ENCODE data around the gene SYDE1.

Gene SYDE1

DNA sequence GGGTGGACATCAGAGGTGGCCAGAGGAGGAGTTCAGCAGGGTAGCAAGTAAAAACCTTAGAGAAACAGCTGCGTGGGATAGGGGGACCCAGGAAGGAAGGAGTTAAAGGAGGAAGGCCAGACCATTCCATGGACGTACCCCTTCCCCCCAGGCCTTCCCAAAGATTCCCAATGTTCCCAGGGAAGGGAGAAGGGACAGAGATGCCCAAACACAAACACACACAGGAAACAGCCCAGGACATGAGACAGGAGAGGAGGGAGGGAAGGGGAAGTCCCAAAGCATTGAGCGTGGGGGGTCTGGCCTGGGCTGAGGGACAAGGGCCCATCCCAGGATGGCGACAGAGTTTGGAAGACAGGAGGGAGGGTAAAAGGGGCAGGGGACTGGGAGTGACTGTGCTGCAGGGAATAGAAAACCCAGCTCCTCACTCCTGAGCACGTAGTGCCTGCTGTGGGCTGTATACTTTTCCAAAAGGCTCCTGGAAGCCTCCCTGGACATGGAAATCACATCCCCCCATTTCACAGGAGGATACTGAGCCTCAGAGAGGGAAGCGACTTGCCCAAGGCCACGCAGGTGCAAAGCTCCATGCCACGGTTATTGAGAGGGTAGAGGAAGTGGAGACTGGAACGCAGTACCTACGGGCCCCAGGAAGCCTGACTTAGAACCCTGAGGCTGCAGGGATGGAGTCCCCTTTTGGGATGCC is 1.1 kb downstream of the SYDE1 start:
- no peak for DNase-seq (ENCODE audit: low spot score)

DNA sequence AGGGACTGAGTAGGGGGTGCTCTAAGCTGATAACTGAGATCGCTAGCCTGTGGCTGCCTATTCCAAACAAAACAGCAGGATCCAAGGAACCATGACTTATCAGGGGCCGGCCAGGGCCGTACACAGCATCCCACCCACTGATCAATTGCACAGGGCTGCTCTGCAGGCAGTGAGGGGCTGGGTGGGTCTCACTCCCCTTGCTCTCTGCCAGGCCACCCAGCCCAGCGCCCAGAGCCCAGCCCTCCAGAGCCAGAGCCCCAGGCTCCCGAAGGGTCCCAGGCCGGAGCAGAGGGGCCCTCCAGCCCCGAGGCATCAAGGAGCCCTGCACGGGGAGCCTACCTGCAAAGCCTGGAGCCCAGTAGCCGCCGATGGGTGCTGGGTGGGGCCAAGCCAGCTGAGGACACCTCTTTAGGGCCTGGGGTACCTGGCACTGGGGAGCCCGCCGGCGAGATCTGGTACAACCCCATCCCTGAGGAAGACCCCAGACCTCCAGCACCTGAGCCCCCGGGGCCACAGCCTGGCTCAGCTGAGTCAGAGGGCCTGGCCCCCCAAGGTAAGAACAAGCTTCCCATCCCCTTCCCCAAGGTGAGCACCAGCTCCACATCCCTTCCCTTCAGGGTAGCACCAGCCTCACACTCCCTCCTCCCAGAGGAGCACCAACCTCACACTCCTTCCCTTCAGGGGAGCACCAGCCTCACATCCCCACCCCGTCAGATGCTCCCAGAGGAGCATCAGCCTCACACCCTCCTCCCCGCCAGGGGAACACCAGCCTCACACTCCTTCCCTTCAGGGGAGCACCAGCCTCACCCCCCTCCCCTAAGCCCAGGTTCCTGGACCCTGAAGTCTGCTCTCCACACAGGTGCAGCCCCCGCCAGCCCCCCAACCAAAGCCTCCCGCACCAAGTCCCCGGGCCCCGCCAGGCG is 1.9 kb downstream of the SYDE1 start:
- no peak for DNase-seq (ENCODE audit: low spot score)

DNA sequence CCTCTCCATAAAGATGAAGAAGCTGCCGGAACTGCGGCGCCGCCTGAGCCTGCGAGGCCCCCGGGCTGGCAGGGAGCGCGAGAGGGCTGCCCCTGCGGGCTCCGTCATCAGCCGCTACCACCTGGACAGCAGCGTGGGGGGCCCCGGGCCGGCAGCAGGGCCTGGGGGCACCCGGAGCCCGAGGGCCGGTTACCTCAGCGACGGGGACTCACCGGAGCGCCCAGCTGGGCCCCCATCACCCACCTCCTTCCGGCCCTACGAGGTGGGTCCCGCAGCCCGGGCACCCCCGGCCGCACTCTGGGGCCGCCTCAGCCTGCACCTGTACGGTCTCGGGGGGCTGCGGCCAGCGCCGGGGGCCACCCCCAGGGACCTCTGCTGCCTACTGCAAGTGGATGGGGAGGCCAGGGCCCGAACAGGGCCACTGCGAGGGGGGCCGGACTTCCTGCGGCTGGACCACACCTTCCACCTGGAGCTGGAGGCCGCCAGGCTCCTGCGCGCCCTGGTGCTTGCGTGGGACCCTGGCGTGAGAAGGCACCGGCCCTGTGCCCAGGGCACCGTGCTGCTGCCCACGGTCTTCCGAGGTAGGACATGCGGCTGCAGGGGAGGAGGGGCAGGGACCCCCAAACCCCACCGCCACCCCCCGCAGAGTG is 2.7 kb downstream of the SYDE1 start:
- DNase-seq (ENCODE audit: low spot score) = no peak

DNA sequence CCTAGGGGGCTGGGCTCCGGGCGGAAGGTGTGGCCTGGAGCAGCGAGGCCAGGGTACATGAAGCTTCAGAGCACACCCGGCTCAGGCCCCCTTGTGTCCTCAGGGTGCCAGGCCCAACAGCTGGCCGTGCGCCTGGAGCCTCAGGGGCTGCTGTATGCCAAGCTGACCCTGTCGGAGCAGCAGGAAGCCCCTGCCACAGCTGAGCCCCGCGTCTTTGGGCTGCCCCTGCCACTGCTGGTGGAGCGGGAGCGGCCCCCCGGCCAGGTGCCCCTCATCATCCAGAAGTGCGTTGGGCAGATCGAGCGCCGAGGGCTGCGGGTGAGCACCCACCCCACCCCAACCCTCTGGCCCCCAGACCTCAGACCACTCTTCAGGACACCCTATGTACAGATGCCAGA is 3.2 kb downstream of the SYDE1 start:
- DNase-seq (ENCODE audit: low spot score) = no peak

DNA sequence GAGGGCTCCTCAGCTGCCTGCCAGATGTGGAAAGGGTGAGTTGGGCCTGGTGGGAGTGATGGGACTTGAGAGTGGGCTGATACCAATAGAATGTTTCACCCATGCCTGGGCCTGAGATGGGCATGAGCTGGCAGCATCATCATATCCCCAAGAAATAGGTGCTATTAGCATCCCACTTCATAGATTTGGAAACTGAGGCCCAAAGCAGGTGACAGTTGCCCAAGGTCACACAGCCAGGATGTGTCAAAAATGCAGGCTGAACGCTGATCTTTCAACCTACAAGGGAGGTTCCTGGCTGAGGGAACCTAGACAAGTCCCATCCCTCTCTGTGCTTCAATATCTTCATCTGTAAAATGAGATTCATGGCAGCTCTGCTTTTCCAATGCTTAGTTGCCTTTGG is 4.6 kb downstream of the SYDE1 start:
- no peak for DNase-seq (ENCODE audit: low spot score)

DNA sequence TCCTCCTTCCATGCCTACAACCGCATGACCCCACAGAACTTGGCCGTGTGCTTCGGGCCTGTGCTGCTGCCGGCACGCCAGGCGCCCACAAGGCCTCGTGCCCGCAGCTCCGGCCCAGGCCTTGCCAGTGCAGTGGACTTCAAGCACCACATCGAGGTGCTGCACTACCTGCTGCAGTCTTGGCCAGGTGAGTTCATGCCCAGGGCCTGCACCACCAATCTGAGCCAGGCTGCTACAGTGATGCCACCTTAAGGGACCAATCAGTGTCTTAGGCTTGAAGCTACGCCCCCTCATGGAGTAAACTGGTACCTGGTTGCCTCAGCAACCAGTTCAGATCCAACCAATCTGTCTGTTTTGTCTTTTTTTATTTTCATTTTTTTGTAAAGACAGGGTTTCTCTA is 5.2 kb downstream of the SYDE1 start:
- DNase-seq (ENCODE audit: low spot score) = no peak

DNA sequence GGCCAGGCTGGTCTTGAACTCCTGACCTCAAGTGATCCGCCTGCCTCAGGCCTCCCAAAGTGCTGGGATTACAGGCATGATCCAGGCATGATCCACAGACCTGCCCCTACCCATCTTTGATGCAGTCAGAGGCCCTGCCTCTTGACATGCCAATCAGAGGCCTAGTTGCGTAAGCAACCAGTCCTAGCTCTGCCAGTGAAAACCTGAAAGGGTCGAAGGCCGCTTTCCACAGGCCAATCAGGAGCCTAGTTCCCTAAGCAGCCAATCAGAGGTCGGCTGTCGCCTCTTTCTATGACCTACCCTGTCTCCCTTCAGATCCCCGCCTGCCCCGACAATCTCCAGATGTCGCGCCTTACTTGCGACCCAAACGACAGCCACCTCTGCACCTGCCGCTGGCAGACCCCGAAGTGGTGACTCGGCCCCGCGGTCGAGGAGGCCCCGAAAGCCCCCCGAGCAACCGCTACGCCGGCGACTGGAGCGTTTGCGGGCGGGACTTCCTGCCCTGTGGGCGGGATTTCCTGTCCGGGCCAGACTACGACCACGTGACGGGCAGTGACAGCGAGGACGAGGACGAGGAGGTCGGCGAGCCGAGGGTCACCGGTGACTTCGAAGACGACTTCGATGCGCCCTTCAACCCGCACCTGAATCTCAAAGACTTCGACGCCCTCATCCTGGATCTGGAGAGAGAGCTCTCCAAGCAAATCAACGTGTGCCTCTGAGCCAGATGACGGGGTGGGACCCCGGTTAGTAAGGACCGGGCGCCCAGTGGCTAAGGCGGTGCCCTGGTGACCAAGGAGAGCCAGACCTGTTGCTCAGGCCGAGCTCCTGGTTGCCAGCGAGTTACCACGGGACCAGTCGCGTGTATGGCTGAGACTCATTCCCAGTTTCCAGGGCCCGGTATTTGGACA is 6.3 kb downstream of the SYDE1 start:
- no peak for DNase-seq (ENCODE audit: low spot score)

DNA sequence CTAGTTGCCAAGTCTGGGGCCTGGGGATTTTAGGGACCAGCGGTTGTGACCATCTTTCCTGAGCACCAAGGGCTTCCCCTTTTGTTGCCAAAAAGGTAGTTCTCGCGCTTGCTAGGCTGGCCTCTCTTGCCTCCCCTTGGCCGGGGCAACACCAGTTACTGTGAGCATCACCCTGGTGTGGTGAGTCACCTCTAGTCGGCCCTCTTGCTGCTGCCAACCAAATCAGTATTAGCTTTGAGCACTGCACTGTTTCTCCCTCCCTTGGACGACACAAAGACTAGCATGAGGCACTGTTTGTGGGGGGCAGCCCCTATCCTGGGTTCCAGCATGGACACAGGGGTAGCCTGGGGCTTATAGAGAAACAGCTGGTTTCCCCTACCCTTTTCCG is 6.9 kb downstream of the SYDE1 start:
- DNase-seq (ENCODE audit: low spot score) = no peak

DNA sequence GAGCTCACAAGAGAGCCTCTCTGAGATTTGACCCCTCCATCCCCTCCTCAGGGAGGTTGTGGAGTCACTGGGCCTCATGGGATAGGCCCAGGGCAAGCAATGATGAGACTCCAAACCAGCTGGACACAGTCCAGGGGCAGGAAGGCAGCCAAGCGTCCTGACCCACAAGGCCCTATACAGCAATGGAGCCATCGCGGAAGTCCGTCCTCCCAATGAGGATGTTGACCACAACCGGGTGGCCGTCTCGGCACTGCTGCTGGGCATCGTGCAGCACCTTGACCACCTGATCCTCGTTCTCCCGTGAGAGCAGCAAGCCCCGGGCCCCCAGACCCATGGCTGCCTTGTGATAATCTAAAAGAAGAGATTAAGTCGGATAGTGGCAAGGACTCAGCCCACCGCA is 7.9 kb downstream of the SYDE1 start:
- DNase-seq (ENCODE audit: low spot score) = no peak

DNA sequence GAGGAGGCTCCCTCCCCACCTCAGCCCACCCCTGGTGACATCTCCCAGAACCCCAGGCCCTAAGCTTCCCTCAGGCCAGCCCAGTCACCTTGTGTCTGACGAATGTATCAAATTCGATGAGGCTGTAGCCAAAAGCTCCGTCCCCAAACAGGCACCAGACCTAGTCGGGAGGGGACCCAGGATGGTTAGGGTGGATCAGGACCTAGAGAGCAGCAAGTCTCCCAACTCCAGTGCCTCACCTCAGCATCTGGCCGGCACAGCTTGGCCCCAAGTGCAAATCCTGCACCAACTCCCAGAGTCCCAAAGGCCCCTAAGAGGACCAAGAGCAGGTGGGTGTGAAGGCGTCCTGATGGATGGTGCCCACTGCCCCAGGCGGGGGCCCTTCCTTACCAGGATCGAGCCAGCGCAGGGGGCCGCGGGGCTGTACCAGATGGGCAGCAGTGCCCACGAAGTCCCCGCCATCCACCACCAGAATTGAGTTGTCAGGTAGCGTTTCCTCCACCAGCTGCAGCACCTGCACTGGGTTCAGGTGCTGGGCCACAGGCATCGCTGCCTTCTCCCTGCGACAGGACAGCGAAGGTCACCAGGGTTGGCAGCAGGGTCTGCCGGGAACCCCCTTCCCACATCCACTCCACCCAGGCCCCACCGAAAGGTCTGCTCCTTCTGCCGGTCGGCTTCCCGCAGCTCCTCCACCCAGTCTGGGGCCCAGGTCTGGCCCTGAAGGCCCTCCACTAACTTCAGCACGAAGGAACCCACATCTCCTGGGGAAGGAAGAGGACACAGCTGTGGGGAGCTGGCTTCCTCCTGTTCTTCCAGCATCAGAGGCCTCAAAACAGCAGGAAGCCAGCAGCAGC is 8.8 kb downstream of the SYDE1 start:
- DNase-seq (ENCODE audit: low spot score) = no peak

DNA sequence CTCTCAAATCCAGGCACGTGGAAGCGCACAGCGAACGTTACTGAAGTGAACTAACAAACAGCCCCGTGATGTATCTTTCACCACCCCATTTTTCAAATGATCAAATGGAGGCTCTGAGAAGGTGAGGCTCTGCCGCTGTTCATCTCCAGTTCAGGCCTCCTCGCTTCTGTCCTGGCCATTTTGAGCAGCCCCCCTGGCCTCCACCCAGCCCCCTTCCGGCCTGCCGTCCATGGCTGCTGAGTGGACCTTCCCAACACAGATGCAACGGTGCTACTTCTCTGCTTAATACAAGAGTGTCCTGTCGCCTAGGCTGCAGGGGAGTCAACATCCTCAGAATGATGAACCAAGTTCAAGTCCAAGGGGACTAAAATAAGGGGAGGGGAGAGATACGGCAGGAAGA is 9.7 kb downstream of the SYDE1 start:
- no peak for DNase-seq (ENCODE audit: low spot score)

DNA sequence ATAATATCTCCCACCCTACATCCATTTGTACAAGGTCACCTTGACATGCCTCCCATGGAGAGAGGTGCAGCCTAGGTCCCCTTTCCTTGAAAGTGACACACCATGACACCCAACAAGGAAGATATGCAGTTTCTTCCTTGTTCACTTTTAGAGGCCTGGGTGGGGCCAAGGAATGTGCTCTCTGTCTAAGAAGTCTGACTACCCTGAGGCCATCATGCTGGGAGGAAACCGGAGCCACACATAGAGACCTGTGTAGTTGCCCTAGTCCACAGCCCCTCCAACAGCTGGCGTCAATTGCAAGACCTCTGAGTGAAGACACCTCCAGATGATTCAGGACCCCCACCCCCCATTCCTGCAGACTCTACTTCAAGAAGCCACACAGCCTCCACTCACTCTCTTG is 11.0 kb downstream of the SYDE1 start:
- no peak for DNase-seq (ENCODE audit: low spot score)

DNA sequence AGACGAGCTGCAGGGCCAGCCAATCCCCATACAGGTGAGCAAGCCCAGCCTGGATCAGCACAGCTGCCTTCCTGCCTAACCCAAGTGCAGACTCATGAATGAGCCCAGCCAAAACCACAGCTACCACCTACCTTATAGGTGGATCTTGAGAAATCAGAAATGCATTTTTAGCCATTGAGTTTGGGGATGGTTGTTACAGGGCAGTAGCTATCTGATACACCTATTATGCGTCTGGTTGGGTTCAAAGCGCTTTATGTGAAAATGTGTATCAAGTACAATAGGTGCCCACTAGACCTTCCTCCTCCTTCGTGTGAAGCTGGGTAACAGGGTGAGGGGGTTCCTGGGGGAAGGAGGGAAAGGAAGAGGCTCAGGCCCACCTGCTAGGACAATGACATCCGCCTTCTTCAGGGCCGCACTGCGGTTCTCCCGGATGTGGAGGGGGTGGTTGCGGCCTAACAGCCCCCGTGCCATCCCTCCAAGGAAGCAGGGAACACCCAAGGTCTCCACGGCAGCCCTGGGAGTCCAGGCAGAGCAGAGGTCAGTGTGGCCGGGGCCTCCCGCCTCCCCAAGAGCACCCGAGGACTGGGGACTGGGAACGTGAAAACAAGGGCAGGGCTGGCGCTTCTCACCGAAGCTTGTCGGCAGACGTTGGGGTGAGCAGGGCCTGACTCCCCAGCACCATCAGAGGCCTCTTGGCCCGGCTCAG is 11.7 kb downstream of the SYDE1 start:
- no peak for DNase-seq (ENCODE audit: low spot score)

DNA sequence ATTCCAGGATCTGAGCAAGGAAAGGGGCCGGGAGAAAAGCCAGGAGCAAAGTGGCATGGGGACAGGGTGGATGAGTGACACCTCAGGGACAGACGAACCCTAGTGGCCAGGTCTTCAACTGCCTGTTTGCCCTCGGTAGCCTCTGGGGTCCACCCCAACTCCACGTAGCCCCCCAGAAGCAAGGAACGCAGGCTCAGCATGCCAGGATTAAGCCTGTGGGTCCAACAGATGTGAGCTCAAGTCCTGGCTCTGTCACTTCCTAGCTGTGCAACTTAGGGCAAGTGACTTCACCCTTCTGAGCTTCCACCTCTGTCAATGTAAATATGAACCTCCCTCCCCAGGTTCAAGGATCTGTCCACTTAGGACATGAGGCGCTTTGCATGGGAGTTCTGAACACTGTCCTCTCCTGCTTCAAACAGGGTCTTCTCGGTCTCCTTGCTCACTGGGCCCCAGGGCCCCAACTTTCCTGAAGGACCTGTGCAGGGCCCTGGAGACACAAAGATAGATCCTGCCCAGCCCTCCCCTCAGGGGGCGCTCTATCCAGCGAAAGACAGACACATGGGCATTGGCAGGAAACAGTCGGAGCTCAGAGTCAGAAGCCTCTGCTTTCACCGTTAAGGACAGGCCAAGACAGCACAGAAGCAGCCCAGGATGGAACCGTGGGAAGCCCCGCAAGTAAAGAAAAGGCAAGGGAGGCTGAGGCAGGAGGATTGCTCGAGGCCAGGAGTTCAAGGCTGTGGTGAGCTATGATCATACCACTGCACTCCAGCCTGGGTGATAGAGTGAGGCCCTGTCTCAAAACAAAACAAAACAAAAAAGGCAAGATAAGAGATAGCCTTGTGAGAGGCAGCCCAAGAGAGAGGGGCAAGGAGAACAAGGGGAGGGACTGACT is 13.2 kb downstream of the SYDE1 start:
- no peak for DNase-seq (ENCODE audit: low spot score)

DNA sequence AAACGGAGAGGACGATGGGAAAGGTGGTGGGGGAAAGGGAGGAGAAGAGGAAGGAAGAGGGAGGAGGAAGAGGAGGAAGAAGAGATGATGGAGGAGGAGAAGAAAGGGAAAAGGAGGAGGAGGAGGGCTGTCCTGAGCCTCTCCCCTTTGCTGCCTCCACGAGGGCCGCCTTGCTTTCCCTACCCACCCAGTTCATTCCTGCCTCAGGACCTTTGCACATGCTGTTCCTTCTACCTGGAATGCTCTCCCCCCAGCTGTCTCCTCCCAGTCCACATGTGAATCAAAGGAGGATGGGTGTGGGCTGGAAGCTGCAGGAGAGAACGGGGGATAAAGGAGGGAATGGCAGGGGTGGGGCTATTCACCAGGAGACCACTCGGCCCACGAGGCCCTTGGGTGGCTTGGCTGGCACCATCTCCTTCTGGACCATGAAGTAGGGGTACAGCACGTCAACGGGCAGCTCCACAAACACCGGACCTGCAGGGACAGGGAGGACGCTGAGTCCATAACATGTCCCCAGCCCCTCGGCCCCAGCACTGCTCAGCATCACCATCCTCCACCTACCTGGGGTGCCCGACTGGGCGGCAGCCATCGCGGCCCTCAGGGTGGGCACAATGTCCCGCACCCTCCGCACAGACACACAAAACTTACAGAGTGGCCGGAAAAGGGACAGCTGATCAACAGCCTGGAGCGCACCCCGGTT is 15.3 kb downstream of the SYDE1 start:
- no peak for DNase-seq (ENCODE audit: low spot score)

DNA sequence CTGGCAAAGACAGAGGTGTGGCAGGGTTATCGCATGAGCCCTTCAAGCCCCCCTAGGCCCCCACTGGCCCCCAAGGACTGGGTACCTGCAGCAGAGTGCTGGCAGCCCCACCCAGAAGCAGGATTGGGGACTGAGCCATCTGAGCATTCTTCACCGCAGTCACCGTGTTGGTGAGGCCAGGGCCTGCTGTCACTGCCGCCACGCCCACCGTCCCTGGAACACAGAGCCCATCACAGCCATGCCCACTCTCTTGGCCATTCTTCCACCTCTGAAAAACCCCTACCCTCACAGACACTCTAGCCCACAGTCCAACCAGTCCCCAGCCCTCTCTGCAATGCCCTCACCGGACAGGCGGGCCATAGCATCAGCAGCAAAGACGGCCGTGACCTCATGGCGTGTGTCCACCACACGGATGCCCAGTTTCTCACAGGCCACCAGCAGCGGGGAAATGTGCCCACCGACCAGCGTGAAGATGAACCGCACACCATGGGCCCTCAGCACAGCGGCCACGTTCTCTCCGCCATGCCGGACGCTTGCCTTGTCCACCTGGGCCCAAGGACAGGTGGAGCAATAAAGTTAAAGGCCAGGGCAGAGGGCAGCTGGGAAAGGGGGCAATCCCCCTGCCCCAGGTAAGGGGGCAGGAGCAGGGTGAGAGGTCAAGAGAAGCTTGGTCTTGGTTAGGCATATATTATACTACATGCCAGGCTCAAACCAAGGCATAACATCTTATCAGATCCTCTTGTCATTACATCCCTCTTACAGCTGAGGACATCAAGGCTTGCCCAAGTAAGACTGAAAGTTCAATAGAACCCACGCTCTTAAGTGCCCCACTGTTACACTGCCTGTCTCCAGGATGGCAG is 16.1 kb downstream of the SYDE1 start:
- no peak for DNase-seq (ENCODE audit: low spot score)

DNA sequence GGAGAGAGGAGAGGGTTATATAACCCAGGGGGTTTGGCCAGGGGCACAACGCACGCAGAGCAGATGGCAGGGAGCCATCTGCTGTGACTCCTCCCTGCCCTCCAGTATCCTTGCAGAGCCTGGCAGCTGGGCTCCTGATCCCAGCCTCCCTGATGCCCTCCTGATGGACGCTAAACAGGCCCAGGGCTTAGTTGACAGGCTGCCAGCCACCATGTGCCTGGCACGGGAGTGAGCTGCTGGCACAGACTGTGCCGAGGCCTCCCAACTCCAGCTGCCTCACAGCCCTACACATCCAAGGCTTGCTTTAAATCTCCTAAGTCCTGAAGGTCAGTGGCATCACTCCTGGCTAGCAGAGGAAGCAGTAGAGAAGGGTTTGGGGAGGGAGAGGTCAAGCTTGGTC is 16.7 kb downstream of the SYDE1 start:
- no peak for DNase-seq (ENCODE audit: low spot score)
